Fibroblast of the aortic adventitia (primary cell): ENCODE data around the gene ANKRD2. TPM values are rescaled to one million over a fixed set of nuclear protein-coding genes. Genes with fewer than 3 reads are reported as not detected.

Experiments
- DNase-seq: peaks from one replicate; pipeline ENCODE4 v3.0.0-alpha.2; 2010; ENCODE audit warnings: low read depth
- H3K4me3 ChIP-seq: 2 replicates; pipeline ENCODE4 v1.5.1; 2011; ENCODE audit warnings: low read depth, mild to moderate bottlenecking, control low read depth, low read length, moderate library complexity
- total RNA-seq: library from RNA; depleted of rRNA; stranded (reverse); fragments of >200 nt; gene quantifications from 2 replicates; pipeline ENCODE4 v1.2.3, GENCODE V29; 2012; ENCODE audit warnings: low replicate concordance
- TF ChIP-seq, protein P1 (sequence below): IDR thresholded peaks from 2 replicates; pipeline ENCODE4 v1.5.1; 2011; ENCODE audit warnings: mild to moderate bottlenecking, low read length, control low read depth, inconsistent platforms; ENCODE audit not compliant: insufficient read depth

ANKRD2 gene
- total RNA-seq, 1 donor, result 0.27 TPM

DNA sequence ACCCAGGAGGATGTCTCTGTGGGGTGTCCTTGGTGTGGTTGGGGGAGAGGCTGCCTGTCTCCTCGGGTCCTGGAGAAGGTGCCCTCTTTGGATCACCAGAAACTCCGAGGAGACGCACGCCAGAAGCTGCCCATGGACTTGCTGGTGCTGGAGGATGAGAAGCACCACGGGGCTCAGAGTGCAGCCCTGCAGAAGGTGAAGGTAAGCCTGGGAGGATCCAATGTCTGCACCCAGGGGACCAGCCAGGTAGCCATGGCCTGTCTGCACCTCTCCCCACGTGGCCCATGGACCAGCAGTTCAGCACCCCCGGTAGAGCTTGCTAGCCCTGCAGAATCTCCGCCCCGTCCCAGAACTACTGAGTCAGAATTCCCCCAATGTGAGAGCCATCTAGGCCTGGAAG, 5.1 kb downstream of the ANKRD2 start:
- H3K4me3 ChIP-seq, result no peak overlapping the region
- TF ChIP-seq, protein P1, sequence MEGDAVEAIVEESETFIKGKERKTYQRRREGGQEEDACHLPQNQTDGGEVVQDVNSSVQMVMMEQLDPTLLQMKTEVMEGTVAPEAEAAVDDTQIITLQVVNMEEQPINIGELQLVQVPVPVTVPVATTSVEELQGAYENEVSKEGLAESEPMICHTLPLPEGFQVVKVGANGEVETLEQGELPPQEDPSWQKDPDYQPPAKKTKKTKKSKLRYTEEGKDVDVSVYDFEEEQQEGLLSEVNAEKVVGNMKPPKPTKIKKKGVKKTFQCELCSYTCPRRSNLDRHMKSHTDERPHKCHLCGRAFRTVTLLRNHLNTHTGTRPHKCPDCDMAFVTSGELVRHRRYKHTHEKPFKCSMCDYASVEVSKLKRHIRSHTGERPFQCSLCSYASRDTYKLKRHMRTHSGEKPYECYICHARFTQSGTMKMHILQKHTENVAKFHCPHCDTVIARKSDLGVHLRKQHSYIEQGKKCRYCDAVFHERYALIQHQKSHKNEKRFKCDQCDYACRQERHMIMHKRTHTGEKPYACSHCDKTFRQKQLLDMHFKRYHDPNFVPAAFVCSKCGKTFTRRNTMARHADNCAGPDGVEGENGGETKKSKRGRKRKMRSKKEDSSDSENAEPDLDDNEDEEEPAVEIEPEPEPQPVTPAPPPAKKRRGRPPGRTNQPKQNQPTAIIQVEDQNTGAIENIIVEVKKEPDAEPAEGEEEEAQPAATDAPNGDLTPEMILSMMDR, result no peak
- no peak for DNase-seq

DNA sequence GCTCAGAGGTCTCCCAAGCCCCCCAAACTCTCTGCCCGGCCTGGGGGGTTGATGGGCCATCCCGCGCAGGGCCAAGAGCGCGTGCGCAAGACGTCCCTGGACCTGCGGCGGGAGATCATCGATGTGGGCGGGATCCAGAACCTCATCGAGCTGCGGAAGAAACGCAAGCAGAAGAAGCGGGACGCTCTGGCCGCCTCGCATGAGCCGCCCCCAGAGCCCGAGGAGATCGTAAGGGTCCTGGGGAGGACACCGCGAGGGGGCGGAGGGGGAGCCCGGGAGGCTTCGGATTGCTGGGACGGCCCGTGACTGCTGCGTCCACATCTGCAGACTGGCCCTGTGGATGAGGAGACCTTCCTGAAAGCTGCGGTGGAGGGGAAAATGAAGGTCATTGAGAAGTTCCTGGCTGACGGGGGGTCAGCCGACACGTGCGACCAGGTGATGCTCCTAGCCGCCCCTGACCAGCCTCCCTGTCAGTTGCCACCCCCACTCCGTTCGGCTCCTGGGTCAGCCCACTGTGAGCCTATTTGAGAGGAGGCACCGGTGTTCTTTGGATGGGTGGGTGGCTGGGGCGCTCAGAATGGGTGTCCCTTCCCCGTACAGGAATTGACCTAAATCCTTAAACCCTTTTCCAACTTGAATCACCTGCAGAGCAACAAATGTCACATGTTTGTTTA, 5.7 kb downstream of the ANKRD2 start:
- H3K4me3 ChIP-seq, result no peak overlapping the region
- TF ChIP-seq, protein P1, result no peak
- DNase-seq, result no peak

DNA sequence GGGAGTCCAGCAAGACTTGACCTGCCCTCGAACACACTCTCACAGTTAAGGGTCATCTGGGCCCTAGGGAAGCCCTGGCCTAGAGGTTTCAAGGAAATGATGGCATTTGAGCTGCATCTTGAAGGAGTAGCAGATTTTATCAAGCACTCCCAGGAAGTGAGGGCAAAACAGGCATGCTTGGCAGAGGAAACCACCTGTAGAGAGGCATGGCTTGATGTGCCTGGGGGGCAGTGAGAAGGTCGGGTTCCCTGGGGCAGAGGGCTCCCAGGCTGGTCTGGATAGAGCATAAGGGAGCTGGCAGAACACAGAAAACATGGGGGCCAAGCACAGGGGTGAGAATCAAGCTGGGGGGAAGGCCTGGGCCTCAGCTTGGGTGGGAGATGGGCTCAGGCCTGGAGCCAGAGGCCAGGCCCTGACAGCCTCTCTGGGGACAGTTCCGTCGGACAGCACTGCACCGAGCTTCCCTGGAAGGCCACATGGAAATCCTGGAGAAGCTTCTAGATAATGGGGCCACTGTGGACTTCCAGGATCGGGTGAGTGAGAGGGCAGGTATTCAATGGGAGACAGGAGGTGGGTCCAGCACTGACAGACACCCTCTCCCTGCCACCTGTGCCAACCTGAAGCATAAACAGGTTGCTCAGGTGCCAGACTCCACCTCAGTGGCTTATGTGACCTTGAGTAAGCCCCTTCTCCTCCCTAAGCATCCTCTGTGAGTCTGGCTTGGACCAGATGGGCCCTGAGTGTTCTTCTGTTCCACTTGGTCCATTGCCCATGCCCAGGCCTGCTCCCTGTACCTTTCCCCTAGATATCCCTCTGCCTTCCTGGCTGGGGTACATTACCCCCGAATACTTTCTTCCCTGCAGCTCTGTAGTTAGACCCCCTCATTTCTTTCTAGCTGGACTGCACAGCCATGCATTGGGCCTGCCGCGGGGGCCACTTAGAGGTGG, 8.1 kb downstream of the ANKRD2 start:
- no peak overlapping the region for H3K4me3 ChIP-seq
- TF ChIP-seq, protein P1, result no peak
- no peak for DNase-seq

DNA sequence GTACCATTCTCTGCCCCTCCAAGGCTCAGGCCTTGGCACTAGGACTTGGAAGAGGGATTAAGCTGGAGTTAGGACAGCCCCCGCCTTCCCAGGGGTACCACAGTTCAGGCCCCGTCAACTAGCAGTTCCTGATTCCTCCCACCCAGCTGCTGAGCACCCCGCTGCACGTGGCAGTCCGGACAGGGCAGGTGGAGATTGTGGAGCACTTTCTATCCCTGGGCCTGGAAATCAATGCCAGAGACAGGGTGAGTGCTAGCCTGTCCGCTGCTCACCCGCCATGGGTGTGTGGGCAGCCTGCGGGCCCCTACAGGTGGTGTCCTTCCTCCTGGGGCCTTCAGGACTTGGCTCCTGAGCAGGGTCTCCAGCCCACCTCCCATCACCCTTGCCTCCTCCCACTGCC, 9.6 kb downstream of the ANKRD2 start:
- no peak overlapping the region for H3K4me3 ChIP-seq

DNA sequence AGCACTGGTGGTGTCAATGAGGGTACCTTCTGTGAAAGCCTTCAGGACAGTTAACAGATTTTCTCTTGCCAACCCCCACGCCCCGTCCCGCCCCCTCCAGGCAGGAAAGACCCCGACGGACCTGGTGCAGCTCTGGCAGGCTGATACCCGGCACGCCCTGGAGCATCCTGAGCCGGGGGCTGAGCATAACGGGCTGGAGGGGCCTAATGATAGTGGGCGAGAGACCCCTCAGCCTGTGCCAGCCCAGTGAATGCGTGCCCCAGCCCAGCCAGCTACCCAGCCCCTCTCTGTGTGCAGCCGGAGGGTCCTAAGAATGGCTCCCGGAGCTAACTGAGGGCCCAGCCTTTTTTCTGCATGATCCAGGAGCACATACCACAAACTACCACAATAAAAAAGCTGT, 10.9 kb downstream of the ANKRD2 start:
- DNase-seq, result no peak
- H3K4me3 ChIP-seq, result no peak overlapping the region
- TF ChIP-seq, protein P1, result no peak

More for the DNA sequence above, 9.6 kb downstream of the ANKRD2 start:
- TF ChIP-seq, protein P1, result no peak
- DNase-seq, result no peak

DNA sequence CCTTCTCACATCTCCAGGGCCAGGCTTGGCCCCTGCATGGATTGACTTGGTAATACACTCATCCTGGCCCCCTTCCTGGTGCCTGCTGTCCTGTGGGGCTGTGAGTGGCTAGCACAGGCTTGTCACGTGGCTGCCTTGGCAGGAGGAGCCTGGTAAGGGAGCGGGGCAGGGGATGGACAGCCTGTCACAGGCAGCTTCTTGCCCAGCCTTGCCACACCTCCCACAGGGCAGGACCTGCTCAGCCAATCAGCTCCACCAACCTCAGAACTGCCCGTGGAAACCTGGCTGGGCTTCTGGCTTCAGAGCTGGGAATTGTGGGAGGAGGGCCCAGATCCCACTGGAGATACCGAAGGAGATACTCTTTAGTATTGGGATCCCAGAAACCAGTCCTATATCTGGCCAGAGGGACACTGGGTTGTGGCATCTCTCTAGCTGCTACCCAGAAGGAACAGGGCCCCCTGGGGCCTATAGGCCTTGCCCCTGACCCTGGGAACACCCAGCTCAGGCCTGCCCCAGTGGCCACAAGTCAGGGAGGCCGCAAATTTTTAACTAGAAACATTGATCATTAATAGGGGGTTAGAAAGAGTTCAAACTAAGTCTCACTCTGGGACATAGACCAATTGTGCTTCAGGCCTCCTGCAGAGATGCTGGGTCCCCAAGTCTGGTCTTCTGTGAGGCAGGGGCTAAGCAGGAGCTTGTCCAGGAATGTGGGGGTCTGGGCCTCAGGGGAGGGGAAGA, 11.7 kb downstream of the ANKRD2 start, which contains the start of gene HOGA1:
TSS of gene HOGA1 (plus strand) at position 330 of the 738 bp plus-strand sequence. CDS start at position 645, 315 bp downstream.
- peak; percentile 77 for DNase-seq
- no peak within 1 kb of the TSS for H3K4me3 ChIP-seq
- TF ChIP-seq, protein P1, result no peak
